Neuronal stem cell (in vitro differentiated cells): ENCODE measurements around the gene CASKIN2.
"Not testable (repeated sequence)": the region's sequence is repeated elsewhere in the genome, so short reads cannot be mapped to it uniquely, and the experiment has no call there.

ENCODE experiments used
- DNase-seq: peaks from one replicate; pipeline ENCODE4 v3.0.0-alpha.2; 2013; ENCODE audit warnings: low spot score
- H2AFZ ChIP-seq: one replicate; pipeline ENCODE4 v1.6.1; 2013; ENCODE audit warnings: mild to moderate bottlenecking, low read length, inconsistent platforms
- H2AK5ac ChIP-seq: 2 replicates; pipeline ENCODE4 v1.6.1; 2013; ENCODE audit warnings: low read depth, mild to moderate bottlenecking, inconsistent platforms, low read length, moderate library complexity, mixed read lengths
- H2BK120ac ChIP-seq: 2 replicates; pipeline ENCODE4 v1.6.1; 2013; ENCODE audit warnings: low read depth, mild to moderate bottlenecking, inconsistent platforms, low read length, moderate library complexity, mixed read lengths
- H2BK12ac ChIP-seq: one replicate; pipeline ENCODE4 v1.6.1; 2013; ENCODE audit warnings: low read length, inconsistent platforms
- H2BK15ac ChIP-seq: 2 replicates; pipeline ENCODE4 v1.6.1; 2013; ENCODE audit warnings: mild to moderate bottlenecking, low read length, inconsistent platforms, mixed read lengths
- H2BK5ac ChIP-seq: one replicate; pipeline ENCODE4 v1.6.1; 2013; ENCODE audit warnings: inconsistent platforms, mild to moderate bottlenecking, low read length, moderate library complexity
- H3K14ac ChIP-seq: one replicate; pipeline ENCODE4 v1.6.1; 2013; ENCODE audit warnings: low read length, inconsistent platforms
- H3K18ac ChIP-seq: 2 replicates; pipeline ENCODE4 v1.6.1; 2013; ENCODE audit warnings: low read length, inconsistent platforms
- H3K23ac ChIP-seq: 2 replicates; pipeline ENCODE4 v1.6.1; 2013; ENCODE audit warnings: low read depth, mild to moderate bottlenecking, mixed read lengths, low read length, inconsistent platforms; ENCODE audit not compliant: poor library complexity
- H3K27ac ChIP-seq: replicated peaks from 3 replicates; pipeline ENCODE4 v1.5.1; 2013; ENCODE audit warnings: low read length, inconsistent platforms
- H3K27me3 ChIP-seq, 3 experiments: 2 replicates each; pipeline ENCODE4 v1.6.1; 2013; ENCODE audit warnings: low read length in 3 of 3, mild to moderate bottlenecking in 2 of 3, inconsistent platforms in 1 of 3, low read depth in 1 of 3, mixed read lengths in 1 of 3, moderate library complexity in 1 of 3; ENCODE audit not compliant: control insufficient read depth in 3 of 3, insufficient read depth in 3 of 3
- H3K36me3 ChIP-seq, 2 donors: replicated peaks in 1 of 2; 2 replicates each; pipeline ENCODE4 v1.6.1; 2013; ENCODE audit warnings: low read length in 2 of 2; ENCODE audit not compliant: control insufficient read depth in 2 of 2, insufficient read depth in 2 of 2
- H3K4ac ChIP-seq: 2 replicates; pipeline ENCODE4 v1.6.1; 2013; ENCODE audit warnings: inconsistent platforms, mild to moderate bottlenecking, low read length, moderate library complexity
- H3K4me1 ChIP-seq, 2 donors: 1 replicate in 1 of 2; 2 replicates in 1 of 2; pipeline ENCODE4 v1.6.1; 2013; ENCODE audit warnings: low read length in 2 of 2, low read depth in 1 of 2; ENCODE audit not compliant: control insufficient read depth in 2 of 2, insufficient read depth in 1 of 2
- H3K4me2 ChIP-seq: one replicate; pipeline ENCODE4 v1.6.1; 2013; ENCODE audit warnings: mild to moderate bottlenecking, low read length, inconsistent platforms; ENCODE audit not compliant: insufficient read depth, poor library complexity, severe bottlenecking
- H3K4me3 ChIP-seq, 2 donors: 2 replicates each; pipeline ENCODE4 v1.5.1; 2013; ENCODE audit warnings: low read length in 2 of 2, mild to moderate bottlenecking in 2 of 2, inconsistent platforms in 1 of 2, moderate library complexity in 1 of 2
- H3K79me1 ChIP-seq: one replicate; pipeline ENCODE4 v1.6.1; 2013; ENCODE audit warnings: low read depth, mild to moderate bottlenecking, inconsistent platforms, low read length, moderate library complexity
- H3K9ac ChIP-seq: one replicate; pipeline ENCODE4 v1.6.1; 2013; ENCODE audit warnings: mild to moderate bottlenecking, low read depth, low read length, inconsistent platforms; ENCODE audit not compliant: poor library complexity
- H3K9me3 ChIP-seq, 2 donors: replicated peaks in 1 of 2; 2 replicates each; pipeline versions ENCODE3 to v1.6.1; 2013; ENCODE audit warnings: low read length in 2 of 2, mild to moderate bottlenecking in 2 of 2, inconsistent platforms in 1 of 2, low read depth in 1 of 2, mixed read lengths in 1 of 2, moderate library complexity in 1 of 2; ENCODE audit not compliant: control insufficient read depth in 2 of 2, insufficient read depth in 1 of 2
- H4K8ac ChIP-seq: one replicate; pipeline ENCODE4 v1.6.1; 2013; ENCODE audit warnings: low read depth, mild to moderate bottlenecking, inconsistent platforms, low read length, moderate library complexity
- H4K91ac ChIP-seq: one replicate; pipeline ENCODE4 v1.6.1; 2013; ENCODE audit warnings: low read length, low read depth, mild to moderate bottlenecking, inconsistent platforms; ENCODE audit not compliant: poor library complexity
- WGBS, 2 donors: extraction: QIAGEN DNeasy Blood & Tissue Kit; methylation state at CpG; one replicate each; pipeline ENCODE4 v1.1.7; 2013; ENCODE audit warnings: missing lambda C conversion rate in 2 of 2, mixed read lengths in 1 of 2; ENCODE audit not compliant: insufficient read length in 2 of 2, insufficient replicate concordance in 1 of 2; ENCODE audit errors: extremely low coverage in 2 of 2; 5-methylcytosine and 5-hydroxymethylcytosine counted together

Gene CASKIN2

DNA sequence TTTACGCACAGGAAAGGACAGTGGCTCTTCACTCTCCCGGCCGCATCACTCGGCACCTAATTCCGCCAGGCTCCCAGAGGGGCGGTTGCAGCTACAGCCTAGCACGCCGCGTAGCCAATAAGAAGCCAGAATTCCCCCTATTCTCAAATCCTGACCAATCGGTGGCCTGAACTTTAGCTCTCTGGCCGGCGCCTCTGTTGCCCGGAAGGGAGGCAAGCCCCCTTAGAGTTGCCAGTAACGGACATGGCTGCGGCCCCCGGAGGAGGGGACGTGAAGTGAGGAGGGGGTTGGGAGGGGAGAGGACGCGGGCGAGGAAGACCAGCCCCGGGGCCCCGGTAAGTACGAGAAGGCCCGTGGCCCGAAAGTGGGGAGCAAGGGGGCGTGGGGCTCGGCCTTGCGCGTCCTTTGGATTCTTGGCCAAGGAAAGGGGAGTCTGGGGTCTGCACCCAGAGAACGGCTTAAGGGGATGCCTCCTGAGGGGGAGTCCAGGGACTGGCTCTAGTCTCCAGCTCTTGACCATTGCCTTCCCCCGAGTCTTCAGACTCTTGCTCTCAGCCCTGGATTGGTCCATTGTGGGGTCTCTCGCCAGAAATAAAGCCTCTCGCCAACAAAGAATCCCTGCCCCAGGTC is 58.8 kb downstream of the CASKIN2 start, which contains the start of gene TMEM94:
Gene TMEM94, plus strand, starts transcription at position 219 of the 630 bp plus-strand sequence. CDS start 15,271 bp downstream, outside the sequence.
- peaks cover 5 to 14% of the 10 kb centered on the region in 2 donors for H3K4me1 ChIP-seq
- WGBS, 2 donors, result no CpG with 5 or more reads among the region's 33 CpGs
- H2BK15ac ChIP-seq, result peak within 1 kb of the TSS; percentile 42
- peak within 1 kb of the TSS; percentile 91 for H2AK5ac ChIP-seq
- H3K4ac ChIP-seq, result no peak within 1 kb of the TSS
- peak within 1 kb of the TSS; percentile 80 for H2BK5ac ChIP-seq
- peak within 1 kb of the TSS; percentile 70 for H3K27ac ChIP-seq
- H3K27me3 ChIP-seq, result no peaks in the 10 kb centered on the region
- H3K79me1 ChIP-seq, result no peaks in the 10 kb centered on the region
- H3K9me3 ChIP-seq, result no peaks in the 10 kb centered on the region
- no peak within 1 kb of the TSS for H4K91ac ChIP-seq
- no peak within 1 kb of the TSS for H3K14ac ChIP-seq
- H3K18ac ChIP-seq, result peak within 1 kb of the TSS; percentile 98
- H2BK120ac ChIP-seq, result no peak within 1 kb of the TSS
- no peak within 1 kb of the TSS for H2BK12ac ChIP-seq
- peak within 1 kb of the TSS; percentile 74 to 83 for H3K4me3 ChIP-seq
- peak; percentile 95 for DNase-seq
- peak within 1 kb of the TSS; percentile 86 for H2AFZ ChIP-seq
- no peak within 1 kb of the TSS for H4K8ac ChIP-seq
- H3K4me2 ChIP-seq, result peak within 1 kb of the TSS; percentile 94
- H3K23ac ChIP-seq, result peak within 1 kb of the TSS; percentile 56
- H3K9ac ChIP-seq, result peak within 1 kb of the TSS; percentile 73
- H3K36me3 ChIP-seq, result peaks cover 0 to 3% of the 10 kb centered on the region in 2 donors

DNA sequence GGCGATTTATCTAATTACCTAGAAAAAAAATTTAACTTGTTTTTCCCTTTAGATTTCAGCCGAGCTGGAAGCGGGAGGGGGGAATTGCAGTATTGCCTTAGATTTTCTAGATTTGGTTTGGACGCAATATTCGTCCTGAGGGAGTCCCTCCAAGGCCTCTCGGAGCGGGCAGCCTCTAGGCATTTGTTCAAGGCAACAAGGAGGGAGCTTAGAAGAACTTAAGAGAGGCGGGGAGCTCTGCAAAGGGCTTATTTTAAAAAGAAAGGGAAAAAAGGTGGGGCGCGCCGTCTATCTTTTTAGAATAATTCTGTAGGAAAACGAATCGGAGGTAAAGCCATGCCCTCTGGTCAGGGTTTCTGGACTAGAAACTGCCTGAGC is 59.3 kb downstream of the CASKIN2 start:
- Histone ChIP-seq H3K79me1 (no peaks in the 10 kb centered on the region), H4K91ac (no peak overlapping the region), H2AK5ac (no peak overlapping the region), H2BK12ac (no peak overlapping the region), H2BK120ac (no peak overlapping the region), H2AFZ (peak overlapping the region; percentile 61), H3K4ac (no peak overlapping the region), H3K27ac (peak overlapping the region; percentile 70), H3K18ac (no peak overlapping the region), H3K4me1 (peaks cover 5 to 14% of the 10 kb centered on the region in 2 donors), H3K4me3 (peak overlapping the region in 1 of 2 donors; percentile 74), H3K27me3 (no peaks in the 10 kb centered on the region), H2BK15ac (no peak overlapping the region), H3K4me2 (peak overlapping the region; percentile 63), H3K36me3 (peaks cover 0 to 3% of the 10 kb centered on the region in 2 donors), H3K9me3 (no peaks in the 10 kb centered on the region), H2BK5ac (no peak overlapping the region), H3K23ac (no peak overlapping the region), H3K14ac (no peak overlapping the region), H4K8ac (no peak overlapping the region), H3K9ac (no peak overlapping the region)
- WGBS, 2 donors, result no CpG with 5 or more reads among the region's 13 CpGs
- no peak for DNase-seq

DNA sequence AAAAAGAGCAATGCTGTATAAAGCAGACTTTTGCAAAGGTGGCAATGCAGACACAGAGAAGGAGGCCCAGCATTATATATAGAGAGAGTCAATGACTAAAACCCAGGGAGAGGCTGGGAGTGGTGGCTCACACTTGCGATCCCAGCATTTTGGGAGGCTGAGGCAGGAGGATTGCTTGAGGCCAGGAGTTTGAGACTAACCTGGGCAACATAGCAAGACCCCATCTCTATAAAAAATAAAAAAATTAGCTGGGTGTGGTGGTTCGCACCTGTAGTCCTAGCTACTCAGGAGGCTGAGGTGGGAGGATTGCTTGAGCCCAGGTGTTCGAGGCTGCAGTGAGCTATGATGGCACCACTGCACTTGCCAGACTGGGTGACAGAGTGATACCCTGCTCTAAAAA is 60.7 kb downstream of the CASKIN2 start:
- not testable (repeated sequence) for DNase-seq, H3K23ac ChIP-seq, H2BK15ac ChIP-seq, H3K4ac ChIP-seq, H2BK12ac ChIP-seq, H3K36me3 ChIP-seq, H3K79me1 ChIP-seq, H3K27ac ChIP-seq, H2AK5ac ChIP-seq, H2BK5ac ChIP-seq, H3K18ac ChIP-seq, H3K9ac ChIP-seq, H4K8ac ChIP-seq, H3K4me3 ChIP-seq, H3K4me2 ChIP-seq, H3K27me3 ChIP-seq, H2AFZ ChIP-seq, H2BK120ac ChIP-seq, H4K91ac ChIP-seq, H3K9me3 ChIP-seq, H3K14ac ChIP-seq
- WGBS, 2 donors, result no CpG with 5 or more reads among the region's 3 CpGs
- H3K4me1 ChIP-seq, result peaks cover 5 to 11% of the 10 kb centered on the region in 2 donors

DNA sequence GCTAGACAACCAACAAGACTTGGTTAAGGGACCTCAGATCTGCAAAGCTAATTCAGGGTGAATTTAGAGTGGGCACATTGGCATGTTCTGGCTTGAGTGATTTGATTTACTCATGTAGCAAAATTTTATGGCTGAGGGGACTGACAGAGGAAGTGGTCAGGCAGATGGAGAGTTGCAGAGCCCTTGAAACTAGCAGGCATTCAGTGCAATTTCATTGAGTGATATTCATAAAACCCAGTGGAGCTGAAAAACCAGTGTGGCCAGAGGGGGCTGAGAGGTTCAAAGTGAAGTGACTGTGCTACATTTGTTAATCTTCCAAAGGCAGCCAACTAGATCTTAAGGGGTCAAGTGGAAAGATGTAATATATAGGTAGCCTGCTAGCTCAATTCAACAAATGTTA is 61.1 kb downstream of the CASKIN2 start:
- no peak for DNase-seq
- no peak overlapping the region for H2BK120ac ChIP-seq

More for the DNA sequence above, 61.1 kb downstream of the CASKIN2 start:
- peaks cover 5 to 9% of the 10 kb centered on the region in 2 donors for H3K4me1 ChIP-seq
- H4K91ac ChIP-seq, result no peak overlapping the region
- no peak overlapping the region for H2AK5ac ChIP-seq
- H3K4me2 ChIP-seq, result no peak overlapping the region
- H3K36me3 ChIP-seq, result peaks cover 0 to 3% of the 10 kb centered on the region in 2 donors
- H3K14ac ChIP-seq, result no peak overlapping the region
- H2AFZ ChIP-seq, result peak overlapping the region; percentile 31
- H3K18ac ChIP-seq, result no peak overlapping the region
- no peak overlapping the region for H3K4ac ChIP-seq
- no peak overlapping the region for H2BK5ac ChIP-seq
- H2BK15ac ChIP-seq, result no peak overlapping the region
- H2BK12ac ChIP-seq, result no peak overlapping the region
- H3K23ac ChIP-seq, result no peak overlapping the region
- no peaks in the 10 kb centered on the region for H3K9me3 ChIP-seq
- no peak overlapping the region for H3K4me3 ChIP-seq
- H3K27me3 ChIP-seq, result no peaks in the 10 kb centered on the region
- no peaks in the 10 kb centered on the region for H3K79me1 ChIP-seq
- no peak overlapping the region for H4K8ac ChIP-seq
- no peak overlapping the region for H3K9ac ChIP-seq
- H3K27ac ChIP-seq, result no peak overlapping the region
